Glutamatergic neuron (in vitro differentiated cells): ENCODE measurements around the gene KIRREL3. TPM values are rescaled to one million over a fixed set of nuclear protein-coding genes. Genes with fewer than 3 reads are reported as not detected.
A peak's percentile ranks its signal among the peaks of the same experiment; 100 is the strongest.

ENCODE experiments used
- DNase-seq: peaks from one replicate; pipeline ENCODE4 v3.0.0; 2022
- H3K27ac Mint-ChIP-seq: one replicate; pipeline ENCODE4 v1.8.0; 2020; ENCODE audit warnings: mild to moderate bottlenecking, mixed read lengths, inconsistent platforms; ENCODE audit not compliant: unreplicated experiment
- H3K27me3 Mint-ChIP-seq: one replicate; pipeline ENCODE4 v1.8.0; 2020; ENCODE audit warnings: mild to moderate bottlenecking, moderate library complexity, mixed read lengths, inconsistent platforms; ENCODE audit not compliant: unreplicated experiment
- H3K36me3 Mint-ChIP-seq: one replicate; pipeline ENCODE4 v1.8.0; 2020; ENCODE audit warnings: mild to moderate bottlenecking, mixed read lengths, inconsistent platforms; ENCODE audit not compliant: unreplicated experiment
- H3K4me1 Mint-ChIP-seq: one replicate; pipeline ENCODE4 v1.8.0; 2020; ENCODE audit warnings: mild to moderate bottlenecking, low read depth, mixed read lengths, inconsistent platforms; ENCODE audit not compliant: unreplicated experiment
- H3K4me3 Mint-ChIP-seq: one replicate; pipeline ENCODE4 v1.8.0; 2020; ENCODE audit warnings: mild to moderate bottlenecking, mixed read lengths, inconsistent platforms; ENCODE audit not compliant: unreplicated experiment
- H3K9me3 Mint-ChIP-seq: one replicate; pipeline ENCODE4 v1.8.0; 2020; ENCODE audit warnings: mild to moderate bottlenecking, moderate library complexity, mixed read lengths, inconsistent platforms; ENCODE audit not compliant: unreplicated experiment
- CTCF ChIP-seq: fragments of 200-600 bp; sonication (generic); IDR thresholded peaks from one replicate; pipeline ENCODE4 v1.5.0; 2021; ENCODE audit not compliant: partially characterized antibody, unreplicated experiment
- total RNA-seq: library from RNA; stranded (reverse); fragmentation: NEBNext Ultra II Directional; extraction: Animal tissue kit (Norgen Biotek cat#: 25700); gene quantifications from one replicate; pipeline ENCODE4 v1.2.1, GENCODE V29; 2021; ENCODE audit not compliant: unreplicated experiment

Gene KIRREL3
- total RNA-seq, 1 donor from 2014 or later: 25.3 TPM

- Mint-ChIP-seq H3K27ac (no peak overlapping the region), H3K36me3 (peaks cover 13% of the 10 kb centered on the region), H3K9me3 (peaks cover 18% of the 10 kb centered on the region)
These were observed 549.8 kb downstream of the KIRREL3 start for GRCh38 chr11:126450806-126451205.

DNA sequence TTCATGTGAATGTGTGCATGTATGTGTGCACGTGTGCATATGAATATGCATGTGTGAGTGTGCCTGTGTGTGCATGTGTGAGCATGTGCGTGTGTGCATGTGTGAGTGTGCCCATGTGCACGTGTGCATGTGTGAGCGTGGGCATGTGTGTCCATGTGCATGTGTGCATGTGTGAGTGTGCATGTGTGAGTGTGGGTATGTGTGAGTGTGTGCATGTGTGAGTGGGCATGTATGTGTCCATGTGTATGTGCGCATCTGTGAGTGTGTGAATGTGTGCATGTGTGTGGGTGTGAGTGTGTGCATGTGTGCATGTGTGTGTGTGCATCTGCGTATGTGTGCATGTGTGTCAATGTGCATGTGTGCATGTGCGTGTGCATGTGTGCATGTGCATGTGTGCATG, 550.4 kb downstream of the KIRREL3 start:
- Mint-ChIP-seq H3K4me3 (peak overlapping the region; percentile 23), H3K36me3 (peaks cover 13% of the 10 kb centered on the region), H3K27ac (peak overlapping the region; percentile 52), H3K4me1 (peaks cover 12% of the 10 kb centered on the region), H3K9me3 (peaks cover 17% of the 10 kb centered on the region), H3K27me3 (peaks cover 18% of the 10 kb centered on the region)
- no peak for DNase-seq
- no peak for TF ChIP-seq CTCF

More at GRCh38 chr11:126450806-126451205, 549.8 kb downstream of the KIRREL3 start:
- H3K27me3 Mint-ChIP-seq: peaks cover 16% of the 10 kb centered on the region
- TF ChIP-seq CTCF: no peak
- DNase-seq: no peak
- no peak overlapping the region for H3K4me3 Mint-ChIP-seq
- H3K4me1 Mint-ChIP-seq: peaks cover 12% of the 10 kb centered on the region

DNA sequence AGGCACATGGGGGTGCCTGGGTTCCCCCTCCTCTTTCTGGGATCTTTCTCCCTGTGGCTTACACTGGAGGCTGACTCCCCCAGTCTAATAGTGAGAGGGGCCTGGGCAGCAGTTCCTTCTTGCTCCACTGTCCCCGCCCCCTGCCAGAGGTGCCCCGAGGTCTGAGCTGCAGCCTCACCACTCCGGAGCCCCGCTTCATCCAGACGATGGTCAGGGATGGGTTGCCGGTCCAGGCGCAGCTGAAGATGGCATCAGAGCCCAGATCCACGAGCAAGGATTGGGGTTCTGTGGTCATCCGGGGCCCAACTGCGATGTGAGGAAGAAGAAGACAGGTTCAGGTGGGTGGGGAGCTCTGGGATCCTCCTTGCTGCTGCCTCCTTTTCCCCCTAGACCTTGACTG, 554.0 kb downstream of the KIRREL3 start:
- Mint-ChIP-seq H3K27ac (no peak overlapping the region), H3K4me1 (peaks cover 20% of the 10 kb centered on the region), H3K9me3 (peaks cover 13% of the 10 kb centered on the region), H3K4me3 (no peak overlapping the region), H3K36me3 (peaks cover 13% of the 10 kb centered on the region), H3K27me3 (peaks cover 16% of the 10 kb centered on the region)
- DNase-seq: no peak
- TF ChIP-seq CTCF: no peak

DNA sequence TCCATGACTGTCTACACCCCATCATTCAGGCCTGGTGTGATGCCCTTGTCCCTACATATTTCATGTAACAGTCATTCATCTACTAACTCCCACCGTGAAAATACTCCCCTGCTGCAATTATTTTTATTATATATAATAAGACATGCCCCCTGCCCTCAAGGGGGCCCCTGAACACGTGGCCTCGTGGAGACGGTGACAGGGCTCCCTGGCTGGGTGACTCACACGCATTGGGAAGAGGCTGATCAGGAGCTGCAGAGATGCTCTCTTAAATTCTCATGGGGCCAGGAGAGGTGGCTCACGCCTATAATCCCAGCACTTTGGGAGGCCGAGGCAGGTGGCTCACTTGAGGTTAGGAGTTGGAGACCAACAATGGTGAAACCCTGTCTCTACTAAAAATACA, 556.5 kb downstream of the KIRREL3 start:
- peaks cover 10% of the 10 kb centered on the region for H3K27me3 Mint-ChIP-seq
- H3K4me3 Mint-ChIP-seq: no peak overlapping the region
- H3K36me3 Mint-ChIP-seq: no peaks in the 10 kb centered on the region
- peaks cover 26% of the 10 kb centered on the region for H3K4me1 Mint-ChIP-seq
- H3K27ac Mint-ChIP-seq: no peak overlapping the region
- peaks cover 5% of the 10 kb centered on the region for H3K9me3 Mint-ChIP-seq
- DNase-seq: no peak
- TF ChIP-seq CTCF: no peak

- TF ChIP-seq CTCF: no peak
- Mint-ChIP-seq H3K4me3 (no peak overlapping the region), H3K36me3 (no peaks in the 10 kb centered on the region), H3K27me3 (peaks cover 10% of the 10 kb centered on the region), H3K9me3 (peaks cover 5% of the 10 kb centered on the region), H3K27ac (no peak overlapping the region), H3K4me1 (peaks cover 26% of the 10 kb centered on the region)
- DNase-seq: peak; percentile 31
These were observed 557.5 kb downstream of the KIRREL3 start for GRCh38 chr11:126443120-126443519.
